WTC11 (cell line): ENCODE data around the gene EID2. TPM values are rescaled to one million over a fixed set of nuclear protein-coding genes. Genes with fewer than 3 reads are reported as not detected.

ENCODE experiments used
- ATAC-seq: fragments of 200-7000 bp; cut with Tn5 transposase; 2 replicates; pipeline ENCODE4 v1.10.0; 2021; ENCODE audit warnings: mild to moderate bottlenecking, moderate library complexity
- CTCF ChIA-PET: fragments of 300-600 bp; sonication (Branson Sonifier 250); formaldehyde crosslinking; loops from one replicate; lab custom pipeline; 2021; ENCODE audit warnings: antibody characterized with exemption; lab: Charles Lee
- POLR2A ChIA-PET: fragments of 350-600 bp; sonication (Branson Sonifier 250); formaldehyde crosslinking; loops from one replicate; lab custom pipeline; 2021; ENCODE audit warnings: antibody characterized with exemption; lab: Charles Lee
- DNase-seq: peaks from one replicate; pipeline ENCODE4 v3.0.0; 2021; ENCODE audit warnings: low spot score
- H3K27ac Mint-ChIP-seq: 2 replicates; pipeline ENCODE4 v1.8.0; 2021; ENCODE audit warnings: mixed read lengths
- H3K27me3 Mint-ChIP-seq: 2 replicates; pipeline ENCODE4 v1.8.0; 2021; ENCODE audit warnings: low read depth, mild to moderate bottlenecking, moderate library complexity, mixed read lengths
- H3K36me3 Mint-ChIP-seq: 2 replicates; pipeline ENCODE4 v1.8.0; 2021; ENCODE audit warnings: mixed read lengths
- H3K4me1 Mint-ChIP-seq: 2 replicates; pipeline ENCODE4 v1.8.0; 2022; ENCODE audit warnings: mixed read lengths
- H3K4me3 Mint-ChIP-seq: 2 replicates; pipeline ENCODE4 v1.8.0; 2021; ENCODE audit warnings: mild to moderate bottlenecking, moderate library complexity, mixed read lengths
- H3K9me3 Mint-ChIP-seq: 2 replicates; pipeline ENCODE4 v1.8.0; 2021; ENCODE audit warnings: mixed read lengths
- ATF1 ChIP-seq: sonication (generic); formaldehyde crosslinking; IDR thresholded peaks from 2 replicates; pipeline ENCODE4 v1.8.1; 2023; ENCODE audit warnings: mild to moderate bottlenecking, moderate library complexity, missing genetic modification reagents
- CREB1 ChIP-seq: sonication (generic); formaldehyde crosslinking; IDR thresholded peaks from 2 replicates; pipeline ENCODE4 v1.8.0; 2023; ENCODE audit warnings: mild to moderate bottlenecking, missing genetic modification reagents
- CREM ChIP-seq: sonication (generic); formaldehyde crosslinking; IDR thresholded peaks from 2 replicates; pipeline ENCODE4 v1.8.1; 2022; ENCODE audit warnings: mild to moderate bottlenecking, missing genetic modification reagents, moderate library complexity
- EMX1 ChIP-seq: fragments of 250-450 bp; sonication (Bioruptor Pico); IDR thresholded peaks from 2 replicates; pipeline ENCODE4 v1.8.0; 2021; ENCODE audit warnings: mild to moderate bottlenecking
- ERG ChIP-seq: fragments of 250-450 bp; sonication (Bioruptor Pico); IDR thresholded peaks from 2 replicates; pipeline ENCODE4 v1.8.0; 2021; ENCODE audit warnings: mild to moderate bottlenecking
- FOXP1 ChIP-seq: sonication (generic); formaldehyde crosslinking; IDR thresholded peaks from 2 replicates; pipeline ENCODE4 v1.8.0; 2022; ENCODE audit warnings: missing genetic modification reagents, mild to moderate bottlenecking, moderate library complexity, borderline replicate concordance
- GABPB1 ChIP-seq: sonication (generic); formaldehyde crosslinking; IDR thresholded peaks from 2 replicates; pipeline ENCODE4 v1.8.1; 2023; ENCODE audit warnings: mild to moderate bottlenecking, missing genetic modification reagents
- GRHL2 ChIP-seq: fragments of 250-450 bp; sonication (Bioruptor Pico); IDR thresholded peaks from 2 replicates; pipeline ENCODE4 v1.8.0; 2022; ENCODE audit warnings: mild to moderate bottlenecking, moderate library complexity; ENCODE audit not compliant: insufficient replicate concordance, severe bottlenecking
- JAZF1 ChIP-seq: fragments of 250-450 bp; sonication (Bioruptor Pico); IDR thresholded peaks from 2 replicates; pipeline ENCODE4 v1.9.0; 2021; ENCODE audit warnings: moderate library complexity, mild to moderate bottlenecking, inconsistent platforms
- NFE2L1 ChIP-seq: sonication (generic); formaldehyde crosslinking; IDR thresholded peaks from 2 replicates; pipeline ENCODE4 v1.8.1; 2023; ENCODE audit warnings: missing genetic modification reagents
- NFYB ChIP-seq: sonication (generic); formaldehyde crosslinking; conservative IDR thresholded peaks from 2 replicates; pipeline ENCODE4 v1.8.0; 2022; ENCODE audit warnings: low read depth, missing genetic modification reagents
- SMAD3 ChIP-seq: sonication (generic); formaldehyde crosslinking; IDR thresholded peaks from 2 replicates; pipeline ENCODE4 v1.8.0; 2022; ENCODE audit warnings: missing genetic modification reagents, mild to moderate bottlenecking, borderline replicate concordance
- TEAD1 ChIP-seq: sonication (generic); formaldehyde crosslinking; IDR thresholded peaks from 2 replicates; pipeline ENCODE4 v1.8.0; 2022; ENCODE audit warnings: mild to moderate bottlenecking, missing genetic modification reagents
- TP53 ChIP-seq: sonication (generic); formaldehyde crosslinking; IDR thresholded peaks from 2 replicates; pipeline ENCODE4 v1.8.1; 2023; ENCODE audit warnings: mild to moderate bottlenecking, missing genetic modification reagents
- USF1 ChIP-seq: sonication (generic); formaldehyde crosslinking; IDR thresholded peaks from 2 replicates; pipeline ENCODE4 v1.8.0; 2022; ENCODE audit warnings: mild to moderate bottlenecking, missing genetic modification reagents
- ZNF416 ChIP-seq: fragments of 250-450 bp; sonication (Bioruptor Pico); IDR thresholded peaks from 2 replicates; pipeline ENCODE4 v1.9.0; 2021; ENCODE audit warnings: mild to moderate bottlenecking, inconsistent platforms
- total RNA-seq: library from RNA; stranded (reverse); gene quantifications from 3 replicates; pipeline ENCODE4 v1.2.3, GENCODE V29; 2021
- TF ChIP-seq, protein P1 (sequence below): sonication (generic); formaldehyde crosslinking; IDR thresholded peaks from 2 replicates; pipeline ENCODE4 v1.8.1; 2023; ENCODE audit warnings: mild to moderate bottlenecking, moderate library complexity, missing genetic modification reagents
- TF ChIP-seq, protein P2 (sequence below): sonication (generic); formaldehyde crosslinking; IDR thresholded peaks from 2 replicates; pipeline ENCODE4 v1.8.1; 2023; ENCODE audit warnings: mild to moderate bottlenecking, missing genetic modification reagents
- TF ChIP-seq, protein P3 (sequence below): sonication (generic); formaldehyde crosslinking; IDR thresholded peaks from 2 replicates; pipeline ENCODE4 v1.8.0; 2022; ENCODE audit warnings: mild to moderate bottlenecking, missing genetic modification reagents
- TF ChIP-seq, protein P4 (sequence below): sonication (generic); formaldehyde crosslinking; IDR thresholded peaks from 2 replicates; pipeline ENCODE4 v1.8.1; 2022; ENCODE audit warnings: mild to moderate bottlenecking, moderate library complexity, missing genetic modification reagents

EID2 gene
- total RNA-seq, 1 experiment from 2014 or later, result 21.5 TPM

- no peak for TF ChIP-seq ERG (CRISPR knock-in tag)
- TF ChIP-seq EMX1 (CRISPR knock-in tag), result no peak
These were observed 47.2 kb downstream of the EID2 start (continued) for GRCh38 chr19:39492788-39493187.

- Mint-ChIP-seq H3K4me3 (no peak overlapping the region), H3K27ac (no peak overlapping the region), H3K4me1 (peaks cover 21% of the 10 kb centered on the region), H3K36me3 (peaks cover 20% of the 10 kb centered on the region), H3K9me3 (no peaks in the 10 kb centered on the region), H3K27me3 (no peaks in the 10 kb centered on the region)
- ChIA-PET POLR2A (interaction anchor here (0.7 kb wide), 1 partner anchor 80 kb away, joined by 5 read pairs; no protein-coding TSS in a partner anchor), CTCF (interaction anchor here (0.6 to 1.2 kb wide), 2 partner anchors 14 to 18 kb away, joined by 3 to 4 read pairs; no protein-coding TSS in a partner anchor)
- TF ChIP-seq GABPB1 (CRISPR knock-in tag) (no peak), CREM (CRISPR knock-in tag) (no peak), ZNF416 (CRISPR knock-in tag) (no peak), TEAD1 (CRISPR knock-in tag) (no peak), NFE2L1 (CRISPR knock-in tag) (no peak), USF1 (CRISPR knock-in tag) (no peak), NFYB (CRISPR knock-in tag) (no peak), CREB1 (CRISPR knock-in tag) (no peak), TP53 (CRISPR knock-in tag) (no peak), FOXP1 (no peak), ATF1 (CRISPR knock-in tag) (no peak), GRHL2 (no peak), JAZF1 (CRISPR knock-in tag) (no peak), SMAD3 (CRISPR knock-in tag) (no peak)
- TF ChIP-seq, protein P1, sequence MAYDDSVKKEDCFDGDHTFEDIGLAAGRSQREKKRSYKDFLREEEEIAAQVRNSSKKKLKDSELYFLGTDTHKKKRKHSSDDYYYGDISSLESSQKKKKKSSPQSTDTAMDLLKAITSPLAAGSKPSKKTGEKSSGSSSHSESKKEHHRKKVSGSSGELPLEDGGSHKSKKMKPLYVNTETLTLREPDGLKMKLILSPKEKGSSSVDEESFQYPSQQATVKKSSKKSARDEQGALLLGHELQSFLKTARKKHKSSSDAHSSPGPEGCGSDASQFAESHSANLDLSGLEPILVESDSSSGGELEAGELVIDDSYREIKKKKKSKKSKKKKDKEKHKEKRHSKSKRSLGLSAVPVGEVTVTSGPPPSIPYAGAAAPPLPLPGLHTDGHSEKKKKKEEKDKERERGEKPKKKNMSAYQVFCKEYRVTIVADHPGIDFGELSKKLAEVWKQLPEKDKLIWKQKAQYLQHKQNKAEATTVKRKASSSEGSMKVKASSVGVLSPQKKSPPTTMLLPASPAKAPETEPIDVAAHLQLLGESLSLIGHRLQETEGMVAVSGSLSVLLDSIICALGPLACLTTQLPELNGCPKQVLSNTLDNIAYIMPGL (CRISPR knock-in tag), result no peak
- TF ChIP-seq, protein P2, sequence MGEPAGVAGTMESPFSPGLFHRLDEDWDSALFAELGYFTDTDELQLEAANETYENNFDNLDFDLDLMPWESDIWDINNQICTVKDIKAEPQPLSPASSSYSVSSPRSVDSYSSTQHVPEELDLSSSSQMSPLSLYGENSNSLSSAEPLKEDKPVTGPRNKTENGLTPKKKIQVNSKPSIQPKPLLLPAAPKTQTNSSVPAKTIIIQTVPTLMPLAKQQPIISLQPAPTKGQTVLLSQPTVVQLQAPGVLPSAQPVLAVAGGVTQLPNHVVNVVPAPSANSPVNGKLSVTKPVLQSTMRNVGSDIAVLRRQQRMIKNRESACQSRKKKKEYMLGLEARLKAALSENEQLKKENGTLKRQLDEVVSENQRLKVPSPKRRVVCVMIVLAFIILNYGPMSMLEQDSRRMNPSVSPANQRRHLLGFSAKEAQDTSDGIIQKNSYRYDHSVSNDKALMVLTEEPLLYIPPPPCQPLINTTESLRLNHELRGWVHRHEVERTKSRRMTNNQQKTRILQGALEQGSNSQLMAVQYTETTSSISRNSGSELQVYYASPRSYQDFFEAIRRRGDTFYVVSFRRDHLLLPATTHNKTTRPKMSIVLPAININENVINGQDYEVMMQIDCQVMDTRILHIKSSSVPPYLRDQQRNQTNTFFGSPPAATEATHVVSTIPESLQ, result no peak
- TF ChIP-seq, protein P3, sequence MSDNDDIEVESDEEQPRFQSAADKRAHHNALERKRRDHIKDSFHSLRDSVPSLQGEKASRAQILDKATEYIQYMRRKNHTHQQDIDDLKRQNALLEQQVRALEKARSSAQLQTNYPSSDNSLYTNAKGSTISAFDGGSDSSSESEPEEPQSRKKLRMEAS, result no peak
- TF ChIP-seq, protein P4, sequence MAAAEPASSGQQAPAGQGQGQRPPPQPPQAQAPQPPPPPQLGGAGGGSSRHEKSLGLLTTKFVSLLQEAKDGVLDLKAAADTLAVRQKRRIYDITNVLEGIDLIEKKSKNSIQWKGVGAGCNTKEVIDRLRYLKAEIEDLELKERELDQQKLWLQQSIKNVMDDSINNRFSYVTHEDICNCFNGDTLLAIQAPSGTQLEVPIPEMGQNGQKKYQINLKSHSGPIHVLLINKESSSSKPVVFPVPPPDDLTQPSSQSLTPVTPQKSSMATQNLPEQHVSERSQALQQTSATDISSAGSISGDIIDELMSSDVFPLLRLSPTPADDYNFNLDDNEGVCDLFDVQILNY (CRISPR knock-in tag), result no peak
- ATAC-seq, result no peak
- no peak for DNase-seq
These were observed 47.7 kb downstream of the EID2 start for GRCh38 chr19:39492225-39492624.
